Stimulated activated CD4-positive, alpha-beta T cell treated with anti-CD3 and anti-CD28 coated beads, Interleukin-4, amount 100 ng/mL, for 48 hours (primary cell): ENCODE data around the gene PLCB1.
"Not testable (repeated sequence)": the region's sequence is repeated elsewhere in the genome, so short reads cannot be mapped to it uniquely, and the experiment has no call there.

ENCODE experiments used
- DNase-seq, 2 donors: peaks; one replicate each; pipeline ENCODE4 v3.0.0-alpha.2; 2020; ENCODE audit warnings: low read depth in 2 of 2

PLCB1 gene

DNA sequence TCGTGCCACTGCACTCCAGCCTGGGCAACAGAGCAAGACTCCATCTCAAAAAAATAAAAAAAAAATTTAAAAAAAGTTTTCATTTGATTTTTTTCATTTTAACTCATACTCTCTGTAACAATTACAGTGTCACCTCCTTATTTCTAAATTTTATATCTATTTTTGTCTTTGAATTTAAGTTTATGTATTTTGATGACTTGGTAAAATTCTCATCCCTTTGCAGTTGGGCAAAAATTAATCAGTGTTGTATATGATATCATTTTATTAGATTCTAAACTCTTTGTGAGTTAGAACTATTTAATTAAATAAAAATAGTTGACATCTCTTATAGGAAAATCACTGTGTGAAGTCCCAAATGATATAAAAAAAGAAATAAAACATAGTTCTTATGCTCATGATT lies 270.7 kb downstream of the PLCB1 start:
- DNase-seq, result no peak

- no peak for DNase-seq
Measured at GRCh38 chr20:8404912-8405635, 273.0 kb downstream of the PLCB1 start.

DNA sequence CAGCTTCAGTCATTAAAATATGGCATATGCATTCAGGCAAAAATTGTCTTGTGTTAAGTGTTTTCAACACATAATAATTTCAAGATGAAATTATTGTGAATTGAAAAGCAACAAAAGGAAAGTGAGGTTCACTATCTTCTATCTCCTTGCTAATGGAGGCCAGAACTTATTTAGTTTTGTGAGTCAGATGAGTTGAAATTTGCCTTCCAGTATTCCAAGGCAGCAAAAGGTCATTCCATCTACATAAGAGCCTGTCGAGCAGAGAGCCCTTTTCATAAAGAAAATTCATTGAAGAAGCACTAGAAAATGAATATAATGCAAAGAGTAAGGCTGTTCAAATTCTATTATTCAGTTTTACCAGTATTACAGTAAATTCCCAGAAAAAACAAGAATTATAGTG lies 274.3 kb downstream of the PLCB1 start:
- DNase-seq, result no peak

DNA sequence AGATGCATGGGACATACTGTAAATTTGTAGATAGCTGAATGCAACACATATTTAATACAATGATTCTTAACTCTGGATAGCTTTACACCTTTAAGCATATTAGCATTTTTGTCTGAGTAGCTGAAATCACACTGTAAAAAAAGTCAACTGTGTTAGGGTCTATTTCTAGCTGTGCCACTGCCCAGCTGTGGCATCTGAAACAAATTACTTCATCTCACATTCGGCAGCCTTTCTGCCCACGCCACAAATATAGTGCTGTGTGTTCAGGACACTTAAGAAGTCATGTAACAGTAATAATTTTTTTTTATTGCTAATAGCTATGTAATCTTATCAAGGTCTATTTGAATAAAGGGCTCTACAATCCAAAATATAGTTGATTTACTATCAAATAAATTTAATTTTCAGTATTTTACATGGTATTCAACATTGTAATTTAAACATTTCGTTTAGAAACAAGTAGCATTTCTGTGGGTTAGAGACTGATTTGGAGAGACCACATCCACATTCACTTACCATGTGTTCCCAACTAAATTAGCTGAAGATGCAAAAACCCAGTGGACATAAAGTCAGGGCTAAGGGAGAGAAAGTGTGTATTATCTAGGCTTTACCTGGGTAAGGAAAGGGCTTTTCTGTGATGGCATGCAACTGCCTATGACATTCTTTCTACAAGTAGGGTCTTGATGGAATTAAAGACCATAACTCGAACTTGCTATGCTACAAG lies 276.7 kb downstream of the PLCB1 start:
- DNase-seq, result no peak

DNA sequence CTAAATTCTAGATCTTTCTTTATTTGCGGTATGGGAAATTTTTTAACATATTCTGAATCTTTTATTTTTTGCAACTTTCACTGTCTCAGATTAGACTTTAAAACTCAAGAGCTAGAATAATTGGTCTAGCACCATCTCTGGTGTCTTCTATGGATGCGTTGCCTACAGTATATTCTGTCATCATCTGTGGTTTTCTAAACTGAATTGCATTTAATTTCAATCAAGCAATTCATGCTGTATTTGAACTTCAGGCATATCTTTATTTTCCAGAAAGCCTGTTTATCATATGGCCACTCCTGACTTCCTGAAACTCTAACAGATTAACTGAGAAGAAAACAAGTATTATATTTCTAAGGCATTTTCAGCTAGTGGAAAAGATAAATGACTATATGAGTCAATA lies 281.6 kb downstream of the PLCB1 start:
- no peak for DNase-seq

DNA sequence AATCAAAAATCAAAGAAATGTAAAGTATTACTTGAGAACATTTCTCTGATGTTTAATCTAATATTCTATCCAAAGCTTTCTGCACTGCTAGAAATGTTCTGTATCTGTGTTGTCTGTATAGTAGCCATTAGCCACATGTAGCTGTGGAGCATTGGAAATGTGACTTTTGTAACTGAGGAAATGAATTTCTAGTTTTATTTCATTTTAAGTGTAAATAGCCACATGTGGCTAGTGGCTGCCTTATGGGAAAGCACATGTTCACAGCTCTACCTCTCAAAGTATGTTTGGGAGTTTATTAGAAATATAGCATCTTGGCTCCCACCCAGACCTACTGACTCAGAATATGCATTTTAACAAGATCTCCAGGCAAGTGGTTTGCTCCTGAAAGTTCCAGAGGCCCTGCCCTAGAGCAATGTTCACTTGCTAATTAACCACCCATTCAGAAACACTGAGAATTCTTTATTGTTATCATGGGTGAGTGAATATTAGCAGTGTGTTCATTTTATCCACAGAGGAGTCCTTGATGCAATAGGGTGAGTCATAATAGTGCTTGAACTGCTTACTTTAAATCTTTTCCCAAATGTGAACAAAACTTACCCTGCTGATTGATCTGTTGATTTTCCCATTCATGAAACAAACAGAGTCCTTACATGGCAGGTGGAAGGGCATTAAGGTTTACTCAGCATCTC lies 282.7 kb downstream of the PLCB1 start:
- DNase-seq, result no peak

- no peak for DNase-seq
Measured at GRCh38 chr20:8421981-8422380, 289.9 kb downstream of the PLCB1 start.

- DNase-seq, result no peak
Measured at GRCh38 chr20:8423482-8423881, 291.4 kb downstream of the PLCB1 start.

DNA sequence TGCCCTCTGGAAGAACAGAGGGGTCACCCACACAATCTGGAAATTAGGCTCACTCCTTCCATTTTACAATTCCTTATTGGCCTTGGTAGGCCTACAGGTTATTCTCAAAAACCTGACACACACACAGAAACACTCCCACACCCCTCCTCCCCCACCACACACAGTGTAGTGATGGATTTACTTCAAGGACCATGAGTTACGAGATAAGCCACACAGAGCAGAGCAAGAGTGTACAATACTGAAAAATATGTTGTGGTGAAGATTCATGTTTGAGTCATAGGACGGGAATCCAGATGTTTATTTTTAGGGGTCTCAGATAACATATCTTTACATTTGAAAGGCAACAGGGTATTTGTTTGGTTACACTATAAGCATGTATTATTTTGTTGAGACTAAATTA lies 291.9 kb downstream of the PLCB1 start:
- DNase-seq, result no peak

GRCh38 chr20:8425016-8425415 lies 292.9 kb downstream of the PLCB1 start:
- DNase-seq, result no peak

DNA sequence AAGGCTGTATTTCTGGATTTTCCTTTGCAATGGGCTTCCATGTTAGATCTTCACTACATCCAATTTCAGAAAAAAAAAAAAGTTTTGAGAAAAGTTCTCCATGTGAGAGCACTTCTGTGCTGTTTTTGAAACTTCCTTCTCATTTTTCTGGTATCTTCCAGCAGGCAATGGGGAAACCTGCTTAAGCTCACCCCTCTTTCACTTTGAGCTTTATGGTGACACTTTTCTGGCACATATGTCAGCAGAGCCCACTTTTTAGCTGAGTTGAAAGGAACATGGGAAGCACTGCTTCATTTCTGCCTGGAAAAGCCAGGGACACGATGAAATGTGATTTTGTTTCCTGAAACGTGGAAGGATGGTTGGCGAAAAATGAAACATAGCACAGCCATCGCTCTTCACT lies 293.7 kb downstream of the PLCB1 start:
- no peak for DNase-seq

DNA sequence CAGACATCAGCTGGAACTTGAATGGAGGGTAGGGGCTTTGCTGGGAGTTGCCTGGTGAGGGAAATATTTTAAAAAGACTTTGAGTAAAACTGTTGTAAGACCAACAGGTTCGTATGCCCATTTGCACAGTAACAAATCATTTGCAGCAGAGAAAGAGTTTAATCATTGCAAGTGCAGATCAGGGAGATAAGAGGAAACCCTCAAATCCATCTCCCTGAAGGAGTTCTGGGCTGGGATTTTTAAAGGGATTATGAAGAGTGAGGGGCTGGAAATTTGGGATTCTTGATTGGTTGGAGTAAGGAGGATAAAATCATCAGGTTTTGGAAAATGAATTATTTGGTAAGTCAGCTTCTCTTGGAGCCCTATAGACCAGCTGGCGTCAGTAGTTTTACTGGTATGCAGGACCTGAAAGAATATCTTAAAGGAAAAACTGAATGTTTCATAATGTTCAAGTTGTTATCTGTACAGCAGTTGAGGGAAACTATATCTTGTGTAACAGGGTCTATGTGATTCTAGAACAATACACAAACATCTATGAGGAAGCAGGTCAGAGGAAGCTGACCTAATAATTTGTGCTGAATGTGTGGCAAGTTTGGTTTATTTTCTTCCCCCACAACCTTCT lies 295.5 kb downstream of the PLCB1 start:
- no peak for DNase-seq

DNA sequence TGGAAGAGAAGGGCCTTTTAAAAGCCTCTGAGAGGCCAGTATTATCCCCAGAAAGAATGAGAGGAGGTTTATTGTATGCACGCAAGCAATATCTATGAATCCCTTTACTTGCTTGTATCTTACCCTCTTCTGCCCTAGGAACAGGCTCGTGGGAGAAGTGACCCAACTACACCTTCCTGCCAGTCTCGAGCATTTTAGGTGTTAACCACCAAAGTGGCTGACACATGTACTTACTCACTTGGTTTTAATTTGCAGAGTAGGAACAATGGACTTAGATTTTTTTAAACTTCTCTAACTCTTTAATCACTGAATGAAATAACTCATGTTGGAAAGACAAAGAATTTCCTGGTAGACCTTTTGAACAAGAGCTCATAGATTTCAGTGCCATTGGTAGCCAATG lies 296.9 kb downstream of the PLCB1 start:
- no peak for DNase-seq

- DNase-seq, result no peak
Measured at GRCh38 chr20:8431538-8432434, 299.7 kb downstream of the PLCB1 start.

GRCh38 chr20:8432435-8433148 lies 300.5 kb downstream of the PLCB1 start:
- no peak for DNase-seq

- DNase-seq, result no peak
Measured at GRCh38 chr20:8433291-8433690, 301.2 kb downstream of the PLCB1 start.

DNA sequence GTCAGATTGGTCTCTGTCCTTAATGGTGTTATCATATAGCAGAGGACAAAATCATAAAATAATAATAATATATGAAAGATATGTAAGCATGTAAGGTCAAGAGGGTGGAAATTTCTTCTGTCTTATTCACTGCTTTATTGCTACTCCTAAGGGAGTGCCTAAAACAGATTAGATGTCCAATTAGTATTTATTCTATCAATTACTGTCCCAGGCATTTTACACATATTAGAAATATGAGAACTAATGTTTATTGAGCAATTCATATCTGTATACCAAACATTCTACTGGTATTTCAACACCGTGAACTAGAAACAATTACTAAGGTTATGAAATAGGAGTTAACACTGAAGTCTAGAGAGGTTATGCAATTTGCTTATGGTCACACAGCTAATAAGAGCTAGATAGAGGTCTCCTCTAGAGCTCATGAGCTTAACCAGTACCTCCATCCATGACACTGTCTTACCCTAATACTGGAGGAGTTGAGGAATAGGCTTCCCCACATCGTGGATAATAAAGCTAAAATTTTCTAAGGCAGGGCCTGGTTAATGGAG lies 302.3 kb downstream of the PLCB1 start:
- no peak for DNase-seq

DNA sequence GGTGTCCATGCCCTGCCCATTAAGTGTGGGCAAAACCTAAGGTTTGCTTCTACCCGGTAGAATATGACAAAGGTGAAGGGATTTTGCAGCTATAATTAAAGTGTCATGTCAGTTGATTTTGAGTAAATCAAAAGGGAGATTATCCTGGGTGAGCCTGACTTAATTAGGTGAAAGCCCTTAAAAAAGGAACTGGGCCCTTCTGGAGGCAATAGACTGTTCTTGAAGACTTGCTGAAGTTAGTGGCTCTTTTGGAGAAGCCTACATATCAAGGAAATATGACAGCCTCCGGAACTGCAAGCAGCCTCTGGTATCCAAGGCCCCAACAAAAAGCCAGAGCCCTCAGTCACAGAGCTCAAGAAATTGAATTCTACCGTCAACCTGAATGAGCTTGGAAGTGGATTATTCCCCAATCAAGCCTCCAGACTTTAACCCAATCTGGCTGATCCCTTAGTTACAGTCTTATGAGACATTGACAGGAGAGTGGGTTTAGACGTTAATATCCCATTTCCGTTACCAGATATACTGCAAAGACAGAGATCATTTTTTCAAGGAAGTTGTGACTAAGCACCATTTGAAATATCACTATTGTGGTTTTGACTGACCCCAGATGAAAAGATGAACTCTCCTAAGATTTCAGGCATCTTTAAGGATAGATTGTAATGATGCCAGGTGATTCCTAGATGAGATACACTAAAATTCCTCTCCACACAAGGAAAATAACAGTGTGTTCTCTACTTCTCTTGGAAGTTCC lies 303.4 kb downstream of the PLCB1 start:
- DNase-seq, result no peak

GRCh38 chr20:8436938-8437337 lies 304.9 kb downstream of the PLCB1 start:
- DNase-seq, result not testable (repeated sequence)

- no peak for DNase-seq
Measured at GRCh38 chr20:8438748-8439147, 306.7 kb downstream of the PLCB1 start.
